KMS-11 (cell line): ENCODE results near the gene SRPRB.

Experiments
- H2AFZ ChIP-seq: fragments of 200-600 bp; sonication (generic); 2 replicates; pipeline ENCODE4 v1.6.1; 2016; ENCODE audit warnings: antibody characterized with exemption, mixed run types, low read depth
- H3K27ac ChIP-seq: fragments of 200-600 bp; sonication (generic); 2 replicates; pipeline ENCODE4 v1.6.1; 2016; ENCODE audit warnings: mild to moderate bottlenecking, mixed run types
- H3K27me3 ChIP-seq: fragments of 200-600 bp; sonication (generic); 2 replicates; pipeline ENCODE4 v1.6.1; 2017; ENCODE audit warnings: mild to moderate bottlenecking, low read depth, mixed run types, moderate library complexity; ENCODE audit not compliant: insufficient read depth
- H3K36me3 ChIP-seq: fragments of 200-600 bp; sonication (generic); 2 replicates; pipeline ENCODE4 v1.6.1; 2017; ENCODE audit warnings: mild to moderate bottlenecking, mixed run types; ENCODE audit not compliant: insufficient read depth
- H3K4me1 ChIP-seq: fragments of 200-600 bp; sonication (generic); 2 replicates; pipeline ENCODE4 v1.6.1; 2016; ENCODE audit warnings: mild to moderate bottlenecking, low read depth, mixed run types; ENCODE audit not compliant: poor library complexity, severe bottlenecking
- H3K4me2 ChIP-seq: fragments of 200-600 bp; sonication (generic); 2 replicates; pipeline ENCODE4 v1.7.0; 2016; ENCODE audit warnings: mild to moderate bottlenecking, mixed run types
- H3K4me3 ChIP-seq: fragments of 200-600 bp; sonication (generic); IDR thresholded peaks from 2 replicates; pipeline ENCODE4 v1.6.1; 2017; ENCODE audit warnings: low read depth, low read length, mixed read lengths; ENCODE audit not compliant: insufficient read depth
- H3K79me2 ChIP-seq: fragments of 200-600 bp; sonication (generic); 2 replicates; pipeline ENCODE4 v1.6.1; 2016; ENCODE audit warnings: low read depth, mixed run types; ENCODE audit not compliant: insufficient read depth
- H3K9ac ChIP-seq: fragments of 200-600 bp; sonication (generic); 2 replicates; pipeline ENCODE4 v1.6.1; 2016; ENCODE audit warnings: mild to moderate bottlenecking, mixed run types
- H4K20me1 ChIP-seq: fragments of 200-600 bp; sonication (generic); 2 replicates; pipeline ENCODE4 v1.6.1; 2016; ENCODE audit warnings: mild to moderate bottlenecking, mixed run types; ENCODE audit not compliant: insufficient read depth
- TF ChIP-seq, protein P1 (sequence below): fragments of 200-600 bp; sonication (generic); conservative IDR thresholded peaks from 2 replicates; pipeline ENCODE4 v1.6.1; 2017; ENCODE audit warnings: low read depth, mild to moderate bottlenecking, antibody characterized with exemption, low read length, moderate library complexity, mixed read lengths

The SRPRB gene

DNA sequence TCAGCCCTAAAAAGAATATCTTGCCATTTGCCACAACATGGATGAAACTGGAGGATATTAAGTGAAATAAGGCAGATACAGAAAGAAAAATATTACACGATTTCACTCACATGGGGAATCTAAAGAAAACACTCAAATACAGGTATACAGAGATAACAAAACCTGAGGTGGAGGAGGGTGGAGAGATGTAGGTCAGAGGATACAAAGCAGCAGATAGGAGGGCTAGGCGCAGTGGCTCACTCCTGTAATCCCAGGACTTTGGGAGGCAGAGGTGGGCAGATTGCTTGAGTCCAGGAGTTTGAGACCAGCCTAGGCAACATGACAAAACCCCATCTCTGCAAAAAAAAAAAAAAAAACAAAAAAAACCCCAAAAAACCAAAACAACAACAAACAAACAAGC, 23.2 kb upstream of the SRPRB start:
- TF ChIP-seq, protein P1, sequence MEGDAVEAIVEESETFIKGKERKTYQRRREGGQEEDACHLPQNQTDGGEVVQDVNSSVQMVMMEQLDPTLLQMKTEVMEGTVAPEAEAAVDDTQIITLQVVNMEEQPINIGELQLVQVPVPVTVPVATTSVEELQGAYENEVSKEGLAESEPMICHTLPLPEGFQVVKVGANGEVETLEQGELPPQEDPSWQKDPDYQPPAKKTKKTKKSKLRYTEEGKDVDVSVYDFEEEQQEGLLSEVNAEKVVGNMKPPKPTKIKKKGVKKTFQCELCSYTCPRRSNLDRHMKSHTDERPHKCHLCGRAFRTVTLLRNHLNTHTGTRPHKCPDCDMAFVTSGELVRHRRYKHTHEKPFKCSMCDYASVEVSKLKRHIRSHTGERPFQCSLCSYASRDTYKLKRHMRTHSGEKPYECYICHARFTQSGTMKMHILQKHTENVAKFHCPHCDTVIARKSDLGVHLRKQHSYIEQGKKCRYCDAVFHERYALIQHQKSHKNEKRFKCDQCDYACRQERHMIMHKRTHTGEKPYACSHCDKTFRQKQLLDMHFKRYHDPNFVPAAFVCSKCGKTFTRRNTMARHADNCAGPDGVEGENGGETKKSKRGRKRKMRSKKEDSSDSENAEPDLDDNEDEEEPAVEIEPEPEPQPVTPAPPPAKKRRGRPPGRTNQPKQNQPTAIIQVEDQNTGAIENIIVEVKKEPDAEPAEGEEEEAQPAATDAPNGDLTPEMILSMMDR = no peak
- Histone ChIP-seq H3K9ac (no peak overlapping the region), H3K4me2 (no peak overlapping the region), H2AFZ (no peak overlapping the region), H3K79me2 (no peaks in the 10 kb centered on the region), H3K36me3 (no peaks in the 10 kb centered on the region), H3K27me3 (no peaks in the 10 kb centered on the region), H3K27ac (no peak overlapping the region), H4K20me1 (no peaks in the 10 kb centered on the region), H3K4me3 (no peak overlapping the region), H3K4me1 (no peaks in the 10 kb centered on the region)

- Histone ChIP-seq H3K27ac (no peak overlapping the region), H3K27me3 (no peaks in the 10 kb centered on the region), H3K4me3 (no peak overlapping the region), H2AFZ (no peak overlapping the region), H3K4me1 (no peaks in the 10 kb centered on the region), H3K4me2 (no peak overlapping the region), H3K9ac (no peak overlapping the region), H3K79me2 (no peaks in the 10 kb centered on the region), H4K20me1 (no peaks in the 10 kb centered on the region), H3K36me3 (no peaks in the 10 kb centered on the region)
- TF ChIP-seq, protein P1 = no peak
Observed at GRCh38 chr3:133783762-133784161, 21.9 kb upstream of the SRPRB start.

- Histone ChIP-seq H3K27ac (no peak overlapping the region), H3K27me3 (no peaks in the 10 kb centered on the region), H3K36me3 (no peaks in the 10 kb centered on the region), H3K4me3 (no peak overlapping the region), H2AFZ (no peak overlapping the region), H3K4me1 (no peaks in the 10 kb centered on the region), H4K20me1 (no peaks in the 10 kb centered on the region), H3K79me2 (no peaks in the 10 kb centered on the region), H3K9ac (no peak overlapping the region), H3K4me2 (no peak overlapping the region)
- TF ChIP-seq, protein P1 = no peak
Observed at GRCh38 chr3:133788024-133788423, 17.6 kb upstream of the SRPRB start.

DNA sequence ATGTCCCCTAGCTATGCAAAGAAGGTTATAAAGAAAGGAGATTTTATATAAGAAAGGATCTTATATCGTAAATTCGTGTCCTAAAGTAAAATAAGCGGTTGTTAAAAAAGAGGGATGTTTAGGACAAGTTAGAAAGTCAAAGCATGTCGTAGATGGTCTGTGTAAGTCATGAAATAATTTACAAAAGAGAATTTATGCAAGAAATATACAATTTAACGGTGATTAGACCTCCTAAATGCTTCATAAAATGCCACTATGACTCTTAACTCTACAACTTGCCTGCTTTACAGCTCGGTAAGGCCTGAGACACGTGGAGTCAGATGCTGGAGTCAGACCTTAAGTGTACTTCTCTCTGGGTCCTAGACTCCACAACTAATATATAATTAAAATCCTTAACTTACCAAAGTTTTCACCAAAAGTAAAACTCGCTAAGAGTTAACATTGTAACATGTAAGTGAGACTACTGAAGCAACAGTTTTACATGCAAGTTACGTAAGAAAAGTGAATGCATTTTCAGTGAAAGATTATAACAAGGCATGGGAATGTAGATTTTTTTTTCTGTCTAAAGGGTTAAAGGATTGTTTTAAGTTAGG, 13.3 kb upstream of the SRPRB start:
- Histone ChIP-seq H3K4me1 (no peaks in the 10 kb centered on the region), H3K9ac (no peak overlapping the region), H4K20me1 (no peaks in the 10 kb centered on the region), H3K27me3 (no peaks in the 10 kb centered on the region), H3K27ac (no peak overlapping the region), H3K79me2 (no peaks in the 10 kb centered on the region), H2AFZ (no peak overlapping the region), H3K4me3 (no peak overlapping the region), H3K36me3 (no peaks in the 10 kb centered on the region), H3K4me2 (no peak overlapping the region)
- TF ChIP-seq, protein P1 = no peak
